ENCODE results near the gene EXOC3L1. TPM values are rescaled to one million over a fixed set of nuclear protein-coding genes. Genes with fewer than 3 reads are reported as not detected.

Gene EXOC3L1
- polyA plus RNA-seq, 1 experiment: not detected

GRCh38 chr16:67207249-67208091 is 17.5 kb upstream of the EXOC3L1 start:
- no peak for DNase-seq (ENCODE audit: low read depth, low spot score)
- ChIA-PET CTCF (interaction anchor here (0.8 to 1.5 kb wide), 3 partner anchors 9 to 106 kb away, joined by 3 to 4 read pairs (median 4); no protein-coding TSS in a partner anchor), POLR2A (interaction anchor here (1.1 to 1.8 kb wide), 2 partner anchors 17 to 37 kb away, joined by 3 to 4 read pairs; no protein-coding TSS in a partner anchor)
- no peak for TF ChIP-seq CTCF (IDR thresholded peaks at IDR 0.05; ENCODE audit: low read depth, low read length)
- H3K4me3 ChIP-seq (ENCODE audit: low read depth, low read length): no peak overlapping the region
- H3K27me3 ChIP-seq (ENCODE audit: control insufficient read depth, insufficient read depth, low read length): no peaks in the 10 kb centered on the region
- no peak overlapping the region for H3K27ac ChIP-seq (ENCODE audit: low read depth, low read length)
- H3K9me3 ChIP-seq (ENCODE audit: control insufficient read depth, insufficient read depth, low read length): no peaks in the 10 kb centered on the region

- DNase-seq (ENCODE audit: low read depth, low spot score): no peak
- Histone ChIP-seq H3K27ac (ENCODE audit: low read depth, low read length) (no peak overlapping the region), H3K4me3 (ENCODE audit: low read depth, low read length) (no peak overlapping the region), H3K27me3 (ENCODE audit: control insufficient read depth, insufficient read depth, low read length) (no peaks in the 10 kb centered on the region), H3K9me3 (ENCODE audit: control insufficient read depth, insufficient read depth, low read length) (no peaks in the 10 kb centered on the region)
- ChIA-PET POLR2A (interaction anchor here (0.5 kb wide), 1 partner anchor 186 kb away, joined by 4 read pairs; no protein-coding TSS in a partner anchor), CTCF (interaction anchor here (0.9 kb wide), 1 partner anchor 9 kb away, joined by 3 read pairs; no protein-coding TSS in a partner anchor)
- no peak for TF ChIP-seq CTCF (IDR thresholded peaks at IDR 0.05; ENCODE audit: low read depth, low read length)
Measured at GRCh38 chr16:67206838-67207248, 16.9 kb upstream of the EXOC3L1 start.

GRCh38 chr16:67206129-67206837 is 16.3 kb upstream of the EXOC3L1 start:
- Histone ChIP-seq H3K9me3 (ENCODE audit: control insufficient read depth, insufficient read depth, low read length) (no peaks in the 10 kb centered on the region), H3K27ac (ENCODE audit: low read depth, low read length) (no peak overlapping the region), H3K4me3 (ENCODE audit: low read depth, low read length) (no peak overlapping the region), H3K27me3 (ENCODE audit: control insufficient read depth, insufficient read depth, low read length) (no peaks in the 10 kb centered on the region)
- CTCF ChIA-PET: interaction anchor here (0.9 kb wide), 1 partner anchor 9 kb away, joined by 3 read pairs; no protein-coding TSS in a partner anchor
- POLR2A ChIA-PET: interaction anchor here (0.5 to 0.8 kb wide), 3 partner anchors 9 to 186 kb away, joined by 3 to 4 read pairs (median 3); no protein-coding TSS in a partner anchor
- DNase-seq (ENCODE audit: low read depth, low spot score): no peak
- no peak for TF ChIP-seq CTCF (IDR thresholded peaks at IDR 0.05; ENCODE audit: low read depth, low read length)

GRCh38 chr16:67204076-67204475 is 14.1 kb upstream of the EXOC3L1 start:
- TF ChIP-seq CTCF (IDR thresholded peaks at IDR 0.05; ENCODE audit: low read depth, low read length): no peak
- H3K4me3 ChIP-seq (ENCODE audit: low read depth, low read length): no peak overlapping the region
- no peaks in the 10 kb centered on the region; the same call in 1 of the 2 replicates for H3K9me3 ChIP-seq (ENCODE audit: control insufficient read depth, insufficient read depth, low read length)
- ChIA-PET POLR2A (no interaction called here), CTCF (no interaction called here)
- H3K27me3 ChIP-seq (ENCODE audit: control insufficient read depth, insufficient read depth, low read length): no peaks in the 10 kb centered on the region
- no peak overlapping the region for H3K27ac ChIP-seq (ENCODE audit: low read depth, low read length)
- DNase-seq (ENCODE audit: low read depth, low spot score): no peak
